WERI-Rb-1 (cell line): ENCODE data around the gene GRIN2B.

Source experiments
- DNase-seq: peaks from one replicate; pipeline ENCODE4 v3.0.0-alpha.2; 2020
- H3K27ac ChIP-seq: fragments of 250-450 bp; sonication (Bioruptor Pico); 2 replicates; pipeline ENCODE4 v1.5.1; 2020; ENCODE audit warnings: mild to moderate bottlenecking, moderate library complexity
- H3K27me3 ChIP-seq: fragments of 250-450 bp; sonication (Bioruptor Pico); 2 replicates; pipeline ENCODE4 v1.5.1; 2021; ENCODE audit warnings: mild to moderate bottlenecking, low read depth, moderate library complexity; ENCODE audit not compliant: insufficient read depth, severe bottlenecking
- H3K36me3 ChIP-seq: fragments of 250-450 bp; sonication (Bioruptor Pico); 2 replicates; pipeline ENCODE4 v1.5.1; 2020; ENCODE audit warnings: mild to moderate bottlenecking, moderate library complexity
- H3K4me3 ChIP-seq: 2 replicates; pipeline ENCODE4 v1.5.1; 2011; ENCODE audit warnings: low read depth, mild to moderate bottlenecking, control low read depth, low read length
- H3K9me3 ChIP-seq: fragments of 250-450 bp; sonication (Bioruptor Pico); 2 replicates; pipeline ENCODE4 v1.5.1; 2021; ENCODE audit warnings: mild to moderate bottlenecking, moderate library complexity; ENCODE audit not compliant: severe bottlenecking
- TF ChIP-seq, protein P1 (sequence below): IDR thresholded peaks from 2 replicates; pipeline ENCODE4 v1.5.1; 2011; ENCODE audit warnings: low read depth, mild to moderate bottlenecking, control low read depth, inconsistent platforms, low read length

The GRIN2B gene

DNA sequence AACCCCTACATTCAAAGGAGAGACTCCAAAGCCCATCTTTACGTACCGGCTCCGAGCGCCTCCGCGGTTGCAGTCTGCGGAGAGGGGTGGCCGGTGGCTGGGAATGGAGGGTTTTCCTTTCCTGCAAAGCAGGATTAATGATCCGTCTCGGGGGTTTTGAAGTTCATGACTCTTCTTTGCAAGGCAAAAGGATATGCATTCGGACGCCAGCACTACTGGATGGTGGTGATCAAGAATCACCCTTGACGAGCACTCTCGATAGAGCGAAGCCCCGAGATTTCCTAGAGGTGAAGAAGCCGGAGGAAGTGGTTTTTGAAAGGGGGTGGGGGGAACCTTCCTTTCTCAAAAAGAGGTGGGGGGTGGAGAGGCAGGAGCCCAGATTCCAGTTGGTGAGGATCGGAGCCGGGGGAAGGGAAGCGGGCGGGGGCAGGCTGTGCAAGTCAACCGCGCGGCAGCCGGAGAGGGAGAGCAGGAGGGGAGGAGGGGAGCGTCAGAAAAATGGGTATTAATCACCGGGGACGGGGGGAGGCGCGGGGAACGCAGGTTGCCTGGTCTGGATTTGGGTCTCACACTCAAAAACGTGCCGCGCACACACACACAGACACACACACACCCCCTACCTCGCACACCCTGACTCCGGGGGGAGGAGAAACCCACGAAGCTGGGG is at the start of gene GRIN2B:
TSS of gene GRIN2B (minus strand) at position 307 of the 667 bp plus-strand sequence. CDS start 115,394 bp downstream, outside the sequence.
- peak; percentile 46 for DNase-seq
- no peaks in the 10 kb centered on the region for H3K9me3 ChIP-seq
- no peak within 1 kb of the TSS for H3K27ac ChIP-seq
- peak within 1 kb of the TSS; percentile 77 for H3K4me3 ChIP-seq
- TF ChIP-seq, protein P1, sequence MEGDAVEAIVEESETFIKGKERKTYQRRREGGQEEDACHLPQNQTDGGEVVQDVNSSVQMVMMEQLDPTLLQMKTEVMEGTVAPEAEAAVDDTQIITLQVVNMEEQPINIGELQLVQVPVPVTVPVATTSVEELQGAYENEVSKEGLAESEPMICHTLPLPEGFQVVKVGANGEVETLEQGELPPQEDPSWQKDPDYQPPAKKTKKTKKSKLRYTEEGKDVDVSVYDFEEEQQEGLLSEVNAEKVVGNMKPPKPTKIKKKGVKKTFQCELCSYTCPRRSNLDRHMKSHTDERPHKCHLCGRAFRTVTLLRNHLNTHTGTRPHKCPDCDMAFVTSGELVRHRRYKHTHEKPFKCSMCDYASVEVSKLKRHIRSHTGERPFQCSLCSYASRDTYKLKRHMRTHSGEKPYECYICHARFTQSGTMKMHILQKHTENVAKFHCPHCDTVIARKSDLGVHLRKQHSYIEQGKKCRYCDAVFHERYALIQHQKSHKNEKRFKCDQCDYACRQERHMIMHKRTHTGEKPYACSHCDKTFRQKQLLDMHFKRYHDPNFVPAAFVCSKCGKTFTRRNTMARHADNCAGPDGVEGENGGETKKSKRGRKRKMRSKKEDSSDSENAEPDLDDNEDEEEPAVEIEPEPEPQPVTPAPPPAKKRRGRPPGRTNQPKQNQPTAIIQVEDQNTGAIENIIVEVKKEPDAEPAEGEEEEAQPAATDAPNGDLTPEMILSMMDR = no peak
- no peaks in the 10 kb centered on the region for H3K36me3 ChIP-seq
- H3K27me3 ChIP-seq = peaks cover 7% of the 10 kb centered on the region

- H3K9me3 ChIP-seq = no peaks in the 10 kb centered on the region
- H3K36me3 ChIP-seq = no peaks in the 10 kb centered on the region
- no peak for DNase-seq
- TF ChIP-seq, protein P1 = no peak
- H3K27ac ChIP-seq = no peak overlapping the region
- H3K4me3 ChIP-seq = no peak overlapping the region
- H3K27me3 ChIP-seq = no peaks in the 10 kb centered on the region
Measured at GRCh38 chr12:14026537-14026936, 45.1 kb upstream of the GRIN2B start.

GRCh38 chr12:14024591-14024990 is 43.2 kb upstream of the GRIN2B start:
- H3K27ac ChIP-seq = no peak overlapping the region
- no peaks in the 10 kb centered on the region for H3K9me3 ChIP-seq
- no peaks in the 10 kb centered on the region for H3K36me3 ChIP-seq
- H3K27me3 ChIP-seq = no peaks in the 10 kb centered on the region
- no peak overlapping the region for H3K4me3 ChIP-seq
- TF ChIP-seq, protein P1 = no peak
- no peak for DNase-seq

- Histone ChIP-seq H3K27me3 (no peaks in the 10 kb centered on the region), H3K27ac (no peak overlapping the region), H3K4me3 (no peak overlapping the region), H3K36me3 (no peaks in the 10 kb centered on the region), H3K9me3 (no peaks in the 10 kb centered on the region)
- TF ChIP-seq, protein P1 = no peak
- DNase-seq = no peak
Measured at GRCh38 chr12:14018080-14018479, 36.7 kb upstream of the GRIN2B start.

DNA sequence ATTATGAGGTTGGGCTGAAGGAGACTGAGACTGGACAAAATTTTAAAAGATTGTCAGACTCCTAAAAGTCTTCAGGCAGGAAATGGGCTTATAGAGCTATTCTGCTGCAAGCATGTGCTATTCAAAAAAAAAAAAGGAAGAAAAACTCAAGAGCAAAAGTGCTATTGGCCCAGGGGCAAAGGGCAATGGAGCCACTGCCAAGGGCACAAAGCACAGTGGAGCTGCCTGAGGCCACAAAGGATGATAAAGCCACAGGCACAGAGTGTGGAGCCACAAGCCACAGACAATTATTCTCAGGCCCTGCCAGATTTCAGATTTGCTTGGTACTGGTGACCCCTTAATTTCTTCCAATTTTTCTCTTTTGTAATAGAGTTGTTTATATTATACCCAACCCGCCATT is 29.6 kb upstream of the GRIN2B start:
- DNase-seq = no peak
- H3K27me3 ChIP-seq = no peaks in the 10 kb centered on the region
- H3K4me3 ChIP-seq = no peak overlapping the region
- H3K36me3 ChIP-seq = no peaks in the 10 kb centered on the region
- TF ChIP-seq, protein P1 = no peak
- no peaks in the 10 kb centered on the region for H3K9me3 ChIP-seq
- no peak overlapping the region for H3K27ac ChIP-seq

DNA sequence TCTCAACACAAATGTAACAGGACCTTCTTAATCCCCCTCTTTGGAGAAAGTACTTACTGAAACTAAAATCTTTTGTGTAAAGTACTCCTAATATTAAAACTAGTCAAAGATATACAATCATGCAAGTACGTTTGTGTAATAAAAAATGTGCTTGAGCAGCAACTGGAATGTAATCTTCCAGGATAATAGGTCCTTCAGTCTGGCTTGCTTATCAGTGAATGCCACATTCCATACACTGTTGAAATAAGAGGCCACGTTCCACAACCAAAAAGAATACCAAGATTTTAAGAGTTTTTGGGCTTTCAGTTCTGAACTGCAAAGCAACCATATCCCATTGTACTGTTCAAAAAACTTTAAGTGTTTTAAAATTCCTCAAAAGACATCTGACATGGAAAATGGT is 26.2 kb upstream of the GRIN2B start:
- DNase-seq = no peak
- Histone ChIP-seq H3K27ac (no peak overlapping the region), H3K36me3 (no peaks in the 10 kb centered on the region), H3K27me3 (no peaks in the 10 kb centered on the region), H3K4me3 (no peak overlapping the region), H3K9me3 (no peaks in the 10 kb centered on the region)
- TF ChIP-seq, protein P1 = no peak
